ENCODE measurements around the gene MS4A6A. TPM values are rescaled to one million over a fixed set of nuclear protein-coding genes. Genes with fewer than 3 reads are reported as not detected.

MS4A6A gene
- total and polyA plus RNA-seq, 2 donors (not counting 3 experiments of a cell fraction or from before 2014, with no cell fraction given): 2.7 to 5.0 TPM

DNA sequence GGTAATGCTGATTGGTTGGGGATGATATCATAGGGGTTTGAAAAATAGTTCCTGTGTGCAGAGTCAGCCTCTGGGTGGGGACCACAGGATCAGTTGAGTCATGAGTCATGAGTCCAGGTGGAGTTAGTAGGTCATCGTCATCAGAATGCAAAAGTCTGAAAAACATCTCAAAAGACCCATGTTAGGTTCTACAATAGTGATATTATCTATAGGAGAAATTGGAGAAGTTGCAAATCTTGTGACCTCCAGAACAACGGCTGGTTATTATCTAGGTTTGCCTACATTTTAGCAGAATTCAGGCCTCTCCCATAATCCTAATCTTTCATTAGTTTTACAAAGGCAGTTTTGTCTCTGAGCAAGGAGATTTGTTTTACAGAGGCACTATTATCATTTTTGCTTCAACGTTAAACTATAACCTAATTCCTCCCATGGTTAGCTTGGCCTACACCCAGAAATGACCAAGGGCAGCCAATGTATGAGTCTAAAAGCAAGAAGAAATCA, 55.5 kb downstream of the MS4A6A start:
- Histone ChIP-seq H4K20me1 (replicated peaks; ENCODE audit: control insufficient read depth, extremely low read depth, insufficient read depth, low read length) (no peaks in the 10 kb centered on the region), H3K4me3 (replicated peaks in 1 of 3; ENCODE audit: insufficient read depth in 1 of 3, low read depth in 1 of 3, low read length in 3 of 3) (no peak overlapping the region), H3K4me2 (ENCODE audit: insufficient read depth, low read length) (no peak overlapping the region), H3K79me2 (ENCODE audit: control insufficient read depth, insufficient read depth, low read length) (no peaks in the 10 kb centered on the region), H3K9ac (replicated peaks; ENCODE audit: extremely low read depth, insufficient read depth, low read length) (no peak overlapping the region), H3K27ac (ENCODE audit: insufficient read depth, low read depth, low read length) (no peak overlapping the region), H3K9me1 (replicated peaks; ENCODE audit: control insufficient read depth, extremely low read depth, insufficient read depth, low read length) (no peaks in the 10 kb centered on the region), H3K36me3 (ENCODE audit: control insufficient read depth in 2 of 2, extremely low read depth in 1 of 2, insufficient read depth in 2 of 2, low read length in 2 of 2) (no peaks in the 10 kb centered on the region), H3K9me3 (replicated peaks; ENCODE audit: control insufficient read depth, insufficient read depth, low read length) (no peaks in the 10 kb centered on the region), H2AFZ (ENCODE audit: low read depth, low read length) (no peak overlapping the region), H3K4me1 (ENCODE audit: control insufficient read depth, extremely low read depth, insufficient read depth, low read length) (peaks cover 24% of the 10 kb centered on the region), H3K27me3 (ENCODE audit: control insufficient read depth in 2 of 2, insufficient read depth in 2 of 2, low read length in 2 of 2) (no peaks in the 10 kb centered on the region)
- TF ChIP-seq, protein P1, sequence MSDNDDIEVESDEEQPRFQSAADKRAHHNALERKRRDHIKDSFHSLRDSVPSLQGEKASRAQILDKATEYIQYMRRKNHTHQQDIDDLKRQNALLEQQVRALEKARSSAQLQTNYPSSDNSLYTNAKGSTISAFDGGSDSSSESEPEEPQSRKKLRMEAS (IDR thresholded peaks at IDR 0.05; ENCODE audit: insufficient read depth, insufficient read length): no peak
- TF ChIP-seq, protein P2, sequence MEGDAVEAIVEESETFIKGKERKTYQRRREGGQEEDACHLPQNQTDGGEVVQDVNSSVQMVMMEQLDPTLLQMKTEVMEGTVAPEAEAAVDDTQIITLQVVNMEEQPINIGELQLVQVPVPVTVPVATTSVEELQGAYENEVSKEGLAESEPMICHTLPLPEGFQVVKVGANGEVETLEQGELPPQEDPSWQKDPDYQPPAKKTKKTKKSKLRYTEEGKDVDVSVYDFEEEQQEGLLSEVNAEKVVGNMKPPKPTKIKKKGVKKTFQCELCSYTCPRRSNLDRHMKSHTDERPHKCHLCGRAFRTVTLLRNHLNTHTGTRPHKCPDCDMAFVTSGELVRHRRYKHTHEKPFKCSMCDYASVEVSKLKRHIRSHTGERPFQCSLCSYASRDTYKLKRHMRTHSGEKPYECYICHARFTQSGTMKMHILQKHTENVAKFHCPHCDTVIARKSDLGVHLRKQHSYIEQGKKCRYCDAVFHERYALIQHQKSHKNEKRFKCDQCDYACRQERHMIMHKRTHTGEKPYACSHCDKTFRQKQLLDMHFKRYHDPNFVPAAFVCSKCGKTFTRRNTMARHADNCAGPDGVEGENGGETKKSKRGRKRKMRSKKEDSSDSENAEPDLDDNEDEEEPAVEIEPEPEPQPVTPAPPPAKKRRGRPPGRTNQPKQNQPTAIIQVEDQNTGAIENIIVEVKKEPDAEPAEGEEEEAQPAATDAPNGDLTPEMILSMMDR (IDR thresholded peaks at IDR 0.05; ENCODE audit: extremely low read depth in 1 of 2, insufficient read depth in 1 of 2, low read depth in 1 of 2, low read length in 2 of 2): no peak
- TF ChIP-seq JUN (IDR thresholded peaks at IDR 0.05; ENCODE audit: borderline replicate concordance, insufficient read depth, insufficient read length, low read depth) (no peak), GATA2 (IDR thresholded peaks at IDR 0.05; ENCODE audit: insufficient read depth, insufficient read length, low read depth, low read length) (no peak), FOS (IDR thresholded peaks at IDR 0.05; ENCODE audit: borderline replicate concordance, insufficient read depth, low read length) (no peak), POLR2AphosphoS5 (IDR thresholded peaks at IDR 0.05; ENCODE audit: insufficient read depth, low read depth, low read length) (no peak), EZH2 (IDR thresholded peaks at IDR 0.05; ENCODE audit: borderline replicate concordance, low read depth, low read length, severe bottlenecking) (no peak), MYC (IDR thresholded peaks at IDR 0.05; ENCODE audit: low read depth, low read length) (no peak), POLR2A (IDR thresholded peaks at IDR 0.05; ENCODE audit: low read depth, low read length) (no peak)
- FAIRE-seq (no peak), DNase-seq (ENCODE audit: low read depth, low spot score) (no peak)
- ChIA-PET POLR2A (no interaction called here), CTCF (interaction anchor here (0.7 to 1.0 kb wide), 3 partner anchors 9 to 208 kb away, joined by 3 to 5 read pairs (median 3); no protein-coding TSS in a partner anchor)
- dilution Hi-C loops (cut with MboI; ENCODE audit: extremely low pct_ligation_motif_present, low sequenced_read_pairs): no loop called here
- intact Hi-C loops (cut with micrococcal nuclease): no loop called here
- no TSS peak for BruUV-seq (replicated peaks)

Measured in endothelial cell of umbilical vein (primary cell).